Adrenal gland (tissue), 5 donors: Measurements from ENCODE around the gene ARAP2.

Experiments used
- CTCF ChIP-seq, 6 experiments: fragments of 450-650 bp in 4 of 6; fragments of 200-600 bp in 2 of 6; sonication (generic) in 1 of 6; IDR thresholded peaks; 1 replicate in 5 of 6; 2 replicates in 1 of 6; pipeline versions ENCODE4 v1.5.1 to v1.8.0; 2016 to 2021; ENCODE audit warnings: antibody characterized with exemption in 6 of 6, mild to moderate bottlenecking in 2 of 6, moderate library complexity in 1 of 6
- POLR2A ChIP-seq, 2 donors: fragments of 450-650 bp; IDR thresholded peaks; one replicate each; pipeline ENCODE4 v1.6.1; 2017; ENCODE audit warnings: antibody characterized with exemption in 2 of 2, mild to moderate bottlenecking in 2 of 2, moderate library complexity in 1 of 2
- donor health status: DM: no; HTN: no; CAD: no.

GRCh38 chr4:36039026-36039425 lies 205.3 kb downstream of the ARAP2 start:
- TF ChIP-seq CTCF (IDR thresholded peaks at IDR 0.05) (no peak), POLR2A (IDR thresholded peaks at IDR 0.05) (no peak)
